WTC11 (cell line): ENCODE data around the gene SNX2.

Experiments used
- CTCF ChIP-seq: fragments of 200-600 bp; IDR thresholded peaks from 2 replicates; pipeline ENCODE4 v1.8.0; 2022; ENCODE audit warnings: antibody characterized with exemption
- ESRRA ChIP-seq: sonication (generic); formaldehyde crosslinking; IDR thresholded peaks from 2 replicates; pipeline ENCODE4 v1.8.1; 2022; ENCODE audit warnings: mild to moderate bottlenecking, missing genetic modification reagents, borderline replicate concordance
- NR1H2 ChIP-seq: sonication (generic); formaldehyde crosslinking; IDR thresholded peaks from 2 replicates; pipeline ENCODE4 v1.9.0; 2021; ENCODE audit warnings: mild to moderate bottlenecking, moderate library complexity, missing genetic modification reagents
- SMAD4 ChIP-seq: sonication (generic); formaldehyde crosslinking; IDR thresholded peaks from 2 replicates; pipeline ENCODE4 v1.8.0; 2022; ENCODE audit warnings: mild to moderate bottlenecking, missing genetic modification reagents
- ZNF423 ChIP-seq: fragments of 250-450 bp; sonication (Bioruptor Pico); IDR thresholded peaks from 2 replicates; pipeline ENCODE4 v2.1.2; 2022; ENCODE audit warnings: mild to moderate bottlenecking, moderate library complexity

- TF ChIP-seq NR1H2 (no peak), CTCF (no peak), SMAD4 (CRISPR knock-in tag) (no peak), ESRRA (CRISPR knock-in tag) (no peak), ZNF423 (CRISPR knock-in tag) (no peak)
These were observed 38.6 kb upstream of the SNX2 start for GRCh38 chr5:122736086-122736845.
